ENCODE data around the gene ZNF700.

- TF ChIP-seq ZNF274 (IDR thresholded peaks at IDR 0.05; ENCODE audit: low read depth, low read length), result no peak
- no peak for TF ChIP-seq YY1 (IDR thresholded peaks at IDR 0.05; ENCODE audit: insufficient read depth, insufficient read length)
Measured at GRCh38 chr19:11986754-11987153, 61.8 kb downstream of the ZNF700 start.
